GM12874 (cell line): ENCODE results near the gene TRAF3IP3.

ENCODE experiments used
- CTCF ChIP-seq: IDR thresholded peaks from 2 replicates; pipeline ENCODE4 v1.5.1; 2011; ENCODE audit warnings: low read depth, mild to moderate bottlenecking, control low read depth, low read length, moderate library complexity; ENCODE audit not compliant: insufficient read depth

The TRAF3IP3 gene

GRCh38 chr1:209802780-209803152 lies 46.9 kb downstream of the TRAF3IP3 start:
- no peak for TF ChIP-seq CTCF

- no peak for TF ChIP-seq CTCF
Measured at GRCh38 chr1:209803568-209803967, 47.7 kb downstream of the TRAF3IP3 start.

GRCh38 chr1:209805341-209805781 lies 49.5 kb downstream of the TRAF3IP3 start:
- TF ChIP-seq CTCF = no peak

- TF ChIP-seq CTCF = no peak
Measured at GRCh38 chr1:209805875-209806760, 50.3 kb downstream of the TRAF3IP3 start, which contains the start of gene IRF6. IRF6 (minus strand) TSS chr1:209806142; CDS start chr1:209801413, 4,729 bp downstream.

GRCh38 chr1:209807509-209807908 lies 51.7 kb downstream of the TRAF3IP3 start:
- no peak for TF ChIP-seq CTCF

GRCh38 chr1:209808059-209808581 lies 52.3 kb downstream of the TRAF3IP3 start:
- no peak for TF ChIP-seq CTCF

- TF ChIP-seq CTCF = no peak
Measured at GRCh38 chr1:209809611-209810010, 53.8 kb downstream of the TRAF3IP3 start.
